ENCODE results near the gene FBXW7. TPM values are rescaled to one million over a fixed set of nuclear protein-coding genes. Genes with fewer than 3 reads are reported as not detected.

Gene FBXW7
- total and polyA plus RNA-seq, 2 of the 8 experiments (the other 6 are each of a cell fraction or from before 2014, with no cell fraction given), result 6.0 to 26.7 TPM

DNA sequence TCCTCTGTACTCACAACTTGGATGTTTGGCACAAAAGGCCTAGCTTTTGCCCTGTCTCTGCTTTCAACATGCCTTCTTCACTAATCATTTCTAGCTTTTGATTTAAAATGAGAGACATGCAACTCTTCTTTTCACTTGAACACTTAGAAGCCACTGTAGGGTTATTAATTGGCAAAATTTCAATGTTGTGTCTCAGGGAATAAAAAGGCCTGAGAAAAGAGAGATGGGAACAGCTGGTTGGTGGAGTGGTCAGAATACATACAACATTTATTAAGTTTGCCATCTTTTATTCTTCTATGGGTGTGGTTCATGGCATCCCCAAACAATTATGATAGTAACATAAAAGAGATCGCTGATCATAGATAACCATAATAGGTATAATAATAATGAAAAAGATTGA is 114.3 kb downstream of the FBXW7 start:
- Histone ChIP-seq H2BK20ac (ENCODE audit: low read length) (no peak overlapping the region), H3K4me1 (replicated peaks in 1 of 4; ENCODE audit: control insufficient read depth in 3 of 4, insufficient read depth in 4 of 4, low read length in 3 of 4) (peaks cover 0 to 11% (median 9%) of the 10 kb centered on the region in 4 experiments; a peak in 3 of 7 replicates), H4K5ac (ENCODE audit: insufficient read length, low read depth, low read length) (no peak overlapping the region), H3K14ac (ENCODE audit: insufficient read length) (no peak overlapping the region), H3K27me3 (replicated peaks in 1 of 4; ENCODE audit: control insufficient read depth in 3 of 4, extremely low read depth in 1 of 4, insufficient read depth in 3 of 4, low read length in 3 of 4) (no peaks in the 10 kb centered on the region), H4K8ac (ENCODE audit: extremely low read depth, insufficient read depth, low read length) (no peak overlapping the region), H3K23me2 (ENCODE audit: low read depth, low read length) (no peaks in the 10 kb centered on the region), H3K27ac (ENCODE audit: low read depth, low read length) (no peak overlapping the region), H4K20me1 (replicated peaks in 1 of 2; ENCODE audit: control insufficient read depth in 1 of 2, insufficient read depth in 2 of 2, low read length in 2 of 2) (no peaks in the 10 kb centered on the region), H2BK12ac (ENCODE audit: low read depth, low read length) (no peak overlapping the region), H2BK5ac (ENCODE audit: low read depth, low read length) (no peak overlapping the region), H3K9ac (replicated peaks in 1 of 4; ENCODE audit: extremely low read depth in 1 of 4, low read depth in 3 of 4, low read length in 3 of 4) (no peak overlapping the region), H3K79me1 (ENCODE audit: low read depth, low read length) (peaks cover 2% of the 10 kb centered on the region; the same call in 1 of the 2 replicates), H3K56ac (replicated peaks; ENCODE audit: insufficient read length, low read depth, low read length) (no peak overlapping the region), H3K79me2 (ENCODE audit: control insufficient read depth in 1 of 2, insufficient read depth in 2 of 2, low read length in 2 of 2) (peaks cover 0 to 41% of the 10 kb centered on the region in 2 experiments; a peak in 2 of 4 replicates), H3K4ac (replicated peaks; ENCODE audit: insufficient read length, low read depth, low read length) (no peak overlapping the region), H4K91ac (replicated peaks; ENCODE audit: insufficient read length, low read length) (no peak overlapping the region), H2BK120ac (replicated peaks; ENCODE audit: low read depth, low read length) (no peak overlapping the region), H3K36me3 (ENCODE audit: control insufficient read depth in 2 of 4, insufficient read depth in 4 of 4, low read length in 3 of 4) (no peaks in the 10 kb centered on the region), H2AK5ac (ENCODE audit: low read depth, low read length) (no peak overlapping the region), H3K23ac (ENCODE audit: insufficient read length) (no peak overlapping the region), H3K18ac (ENCODE audit: extremely low read depth, low read length) (no peak overlapping the region), H2AFZ (ENCODE audit: low read length) (no peak overlapping the region), H3K4me3 (ENCODE audit: extremely low read depth in 1 of 4, insufficient read depth in 2 of 4, low read depth in 3 of 4, low read length in 4 of 4) (no peak overlapping the region), H3K4me2 (ENCODE audit: insufficient read depth in 1 of 2, low read depth in 2 of 2, low read length in 2 of 2) (no peak overlapping the region), H2BK15ac (ENCODE audit: low read length) (no peak overlapping the region), H3K9me3 (ENCODE audit: insufficient read depth in 2 of 2, low read depth in 1 of 2, low read length in 1 of 2) (no peaks in the 10 kb centered on the region)
- CTCF ChIA-PET (ENCODE audit: partially characterized antibody), result interaction anchor here (0.6 to 3.1 kb wide), 2 partner anchors 12 to 1787 kb away, joined by 3 to 20 read pairs; no protein-coding TSS in a partner anchor
- FAIRE-seq (no peak), DNase-seq (ENCODE audit: low read depth in 1 of 2, low spot score in 2 of 2) (no peak)
- WGBS, 2 experiments (ENCODE audit: extremely low coverage in 1 of 2, insufficient coverage in 1 of 2, insufficient read length in 1 of 2, insufficient replicate concordance in 2 of 2, low coverage in 1 of 2, low lambda C conversion rate in 2 of 2, missing lambda C conversion rate in 1 of 2), result 83% methylated on average over 1 of the region's 1 CpG; no CpG with 5 or more reads in 1 of the 2 experiments
- TF ChIP-seq EGR1 (IDR thresholded peaks at IDR 0.05; ENCODE audit: borderline replicate concordance, low read depth, low read length) (no peak), SP2 (IDR thresholded peaks at IDR 0.05; ENCODE audit: low read length) (no peak), JUND (IDR thresholded peaks at IDR 0.05; ENCODE audit: low read length) (no peak), SRF (IDR thresholded peaks at IDR 0.05; ENCODE audit: low read depth, low read length) (no peak), SIN3A (conservative IDR thresholded peaks at IDR 0.05 in 1 of 2, IDR thresholded peaks at IDR 0.05 in 1 of 2; ENCODE audit: low read depth in 1 of 2, low read length in 2 of 2) (no peak), CEBPB (IDR thresholded peaks at IDR 0.05; ENCODE audit: low read depth, low read length) (no peak), TAF7 (optimal IDR thresholded peaks at IDR 0.05; ENCODE audit: borderline replicate concordance, low read depth, low read length) (no peak)
- POLR2A ChIA-PET (ENCODE audit: partially characterized antibody), result no interaction called here
